Measurements from ENCODE around the gene SBF1. TPM values are rescaled to one million over a fixed set of nuclear protein-coding genes. Genes with fewer than 3 reads are reported as not detected.

The SBF1 gene
- total RNA-seq, 4 donors from 2014 or later = 48.5 to 77.7 (median 68.3) TPM

Other genes with a start within 250 kb of the SBF1 start
- gene TUBGCP6, start 230.0 kb downstream of the SBF1 start, total RNA-seq = 100 to 1,000 TPM in 1 of 4 donors, 10 to 100 TPM in 3; 72.2 to 127 (median 78.6) TPM
- gene HDAC10, start 223.8 kb downstream of the SBF1 start, total RNA-seq = 100 to 1,000 TPM in 1 of 4 donors, 10 to 100 TPM in 3; 41.2 to 105 (median 55.4) TPM
- gene MAPK12, start 213.4 kb downstream of the SBF1 start, total RNA-seq = 10 to 100 TPM; 12.3 to 32.0 (median 24.1) TPM
- gene MAPK11, start 204.7 kb downstream of the SBF1 start, total RNA-seq = 10 to 100 TPM in 3 of 4 donors, 1 to 10 TPM in 1; 8.7 to 33.3 (median 19.6) TPM
- gene PLXNB2, start 167.4 kb downstream of the SBF1 start, total RNA-seq = 100 to 1,000 TPM; 135 to 193 (median 165) TPM
- 10 to 100 TPM in 3 of 4 donors, 1 to 10 TPM in 1; 8.6 to 13.1 (median 11.7) TPM for gene DENND6B, start 148.0 kb downstream of the SBF1 start, total RNA-seq
- 100 to 1,000 TPM in 1 of 4 donors, 10 to 100 TPM in 3; 55.9 to 112 (median 76.7) TPM for gene PPP6R2, start 131.7 kb downstream of the SBF1 start, total RNA-seq
- not detected for gene ADM2, start 6.5 kb upstream of the SBF1 start, total RNA-seq
- not detected for gene MIOX, start 11.8 kb upstream of the SBF1 start, total RNA-seq
- 10 to 100 TPM; 53.7 to 85.2 (median 58.1) TPM for gene LMF2, start 32.7 kb upstream of the SBF1 start, total RNA-seq
- 10 to 100 TPM; 43.9 to 57.3 (median 45.0) TPM for gene NCAPH2, start 33.2 kb upstream of the SBF1 start, total RNA-seq
- 1 to 10 TPM in 3 of 4 donors, not detected in 1; 2.5 to 3.9 (median 3.3) TPM for gene SCO2, start 50.6 kb upstream of the SBF1 start, total RNA-seq
- 100 to 1,000 TPM in 1 of 4 donors, 10 to 100 TPM in 3; 33.1 to 239 (median 60.3) TPM for gene TYMP, start 55.0 kb upstream of the SBF1 start, total RNA-seq
- under 1 TPM in 1 of 4 donors, not detected in 3; 0.90 TPM for gene KLHDC7B, start 70.9 kb upstream of the SBF1 start, total RNA-seq
- not detected for gene SYCE3, start 87.9 kb upstream of the SBF1 start, total RNA-seq
- 10 to 100 TPM in 3 of 4 donors, 1 to 10 TPM in 1; 7.2 to 22.6 (median 15.1) TPM for gene CPT1B, start 103.4 kb upstream of the SBF1 start, total RNA-seq
- gene CHKB, start 107.8 kb upstream of the SBF1 start, total RNA-seq = 10 to 100 TPM; 55.9 to 95.4 (median 74.4) TPM
- gene MAPK8IP2, start 125.8 kb upstream of the SBF1 start, total RNA-seq = 1 to 10 TPM; 3.0 to 6.1 (median 4.8) TPM
- 10 to 100 TPM; 33.2 to 51.5 (median 48.0) TPM for gene ARSA, start 153.1 kb upstream of the SBF1 start, total RNA-seq
- gene SHANK3, start 197.8 kb upstream of the SBF1 start, total RNA-seq = 10 to 100 TPM; 10.3 to 29.4 (median 20.5) TPM